ENCODE measurements around the gene GPC6. TPM values are rescaled to one million over a fixed set of nuclear protein-coding genes. Genes with fewer than 3 reads are reported as not detected.

GPC6 gene
- total RNA-seq, 1 donor from 2014 or later, result 8.4 TPM

DNA sequence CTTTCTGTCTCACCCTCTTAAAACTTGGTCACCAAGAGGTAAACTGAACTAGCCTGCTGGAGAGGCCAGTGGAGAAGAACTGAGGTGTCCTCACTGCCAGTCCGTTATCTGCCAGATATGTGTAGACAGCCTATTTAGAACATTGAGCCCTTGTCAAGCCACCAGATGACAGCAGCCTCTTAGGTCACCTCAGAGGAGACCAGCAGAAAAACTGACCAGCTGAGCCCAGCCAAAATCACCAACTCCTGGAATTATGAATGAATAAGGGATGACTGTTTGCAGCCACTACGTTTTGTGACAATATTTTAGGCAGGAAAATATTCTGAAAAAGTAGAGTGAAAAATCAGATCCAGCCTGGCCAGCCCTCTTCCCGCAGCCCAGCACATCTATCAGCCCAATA is 739.0 kb downstream of the GPC6 start:
- Histone ChIP-seq H3K36me3 (no peaks in the 10 kb centered on the region), H3K27ac (no peak overlapping the region), H3K4me3 (no peak overlapping the region), H3K4me1 (no peaks in the 10 kb centered on the region), H3K9me3 (no peaks in the 10 kb centered on the region), H3K27me3 (no peaks in the 10 kb centered on the region)
- DNase-seq, result no peak
- intact Hi-C loops (cut with DNase I), result no loop called here
- no peak for ATAC-seq
- TF ChIP-seq CTCF (IDR thresholded peaks at IDR 0.05), result no peak

DNA sequence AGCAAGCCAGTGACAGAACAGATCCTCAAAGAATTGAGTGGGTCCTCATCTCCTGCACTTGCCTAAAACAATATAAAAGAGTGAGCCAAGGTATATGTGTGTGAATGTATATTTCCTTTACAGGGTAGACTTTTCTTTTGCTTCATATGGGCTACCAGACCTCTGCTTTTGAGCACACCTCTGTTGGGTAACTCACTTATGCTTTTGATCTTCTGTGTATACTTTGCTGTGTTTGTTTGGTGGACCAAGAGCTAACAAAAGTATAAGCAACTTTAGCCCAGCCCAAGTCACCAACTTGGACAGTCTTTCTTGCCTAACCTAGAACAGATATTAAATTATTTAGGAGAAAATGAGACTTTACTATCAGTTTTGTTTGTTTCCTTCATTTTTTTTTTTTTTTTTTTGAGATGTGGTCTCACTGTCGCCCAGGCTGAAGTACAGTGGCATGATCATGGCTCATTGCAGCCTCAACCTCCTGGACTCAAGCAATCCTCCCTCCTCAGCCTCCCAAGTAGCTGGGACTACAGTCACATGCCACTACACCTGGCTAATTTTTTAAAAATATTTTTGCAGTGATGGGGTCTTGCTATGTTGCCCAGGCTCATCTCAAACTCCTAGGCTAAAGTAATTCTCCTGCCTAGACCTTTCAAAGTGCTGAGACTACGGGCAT is 739.8 kb downstream of the GPC6 start:
- no peak for DNase-seq
- Histone ChIP-seq H3K4me3 (no peak overlapping the region), H3K36me3 (no peaks in the 10 kb centered on the region), H3K27me3 (no peaks in the 10 kb centered on the region), H3K9me3 (no peaks in the 10 kb centered on the region), H3K4me1 (no peaks in the 10 kb centered on the region), H3K27ac (no peak overlapping the region)
- intact Hi-C loops (cut with DNase I), result no loop called here
- no peak for ATAC-seq
- TF ChIP-seq CTCF (IDR thresholded peaks at IDR 0.05), result no peak

DNA sequence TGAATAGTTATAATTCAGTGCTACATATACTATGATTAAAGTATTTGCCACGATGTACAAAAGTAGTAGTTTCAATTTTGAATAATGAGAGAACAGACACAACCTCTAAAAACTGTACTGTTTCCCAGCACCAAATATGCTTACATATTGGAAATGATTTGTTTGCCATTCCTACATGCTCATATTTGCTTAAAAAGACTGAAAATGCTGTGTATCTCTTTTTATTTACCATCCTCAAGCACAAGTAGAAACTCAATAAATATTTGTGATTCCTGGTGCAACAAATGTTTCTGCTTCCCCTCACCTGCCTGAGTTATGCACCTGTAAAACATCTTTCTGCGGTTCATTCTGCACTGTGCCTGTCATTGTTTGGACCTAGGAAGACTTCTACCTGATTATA is 740.7 kb downstream of the GPC6 start:
- Histone ChIP-seq H3K9me3 (no peaks in the 10 kb centered on the region), H3K27me3 (no peaks in the 10 kb centered on the region), H3K4me3 (no peak overlapping the region), H3K4me1 (no peaks in the 10 kb centered on the region), H3K27ac (no peak overlapping the region), H3K36me3 (no peaks in the 10 kb centered on the region)
- DNase-seq, result no peak
- no peak for TF ChIP-seq CTCF (IDR thresholded peaks at IDR 0.05)
- no peak for ATAC-seq
- intact Hi-C loops (cut with DNase I), result no loop called here

DNA sequence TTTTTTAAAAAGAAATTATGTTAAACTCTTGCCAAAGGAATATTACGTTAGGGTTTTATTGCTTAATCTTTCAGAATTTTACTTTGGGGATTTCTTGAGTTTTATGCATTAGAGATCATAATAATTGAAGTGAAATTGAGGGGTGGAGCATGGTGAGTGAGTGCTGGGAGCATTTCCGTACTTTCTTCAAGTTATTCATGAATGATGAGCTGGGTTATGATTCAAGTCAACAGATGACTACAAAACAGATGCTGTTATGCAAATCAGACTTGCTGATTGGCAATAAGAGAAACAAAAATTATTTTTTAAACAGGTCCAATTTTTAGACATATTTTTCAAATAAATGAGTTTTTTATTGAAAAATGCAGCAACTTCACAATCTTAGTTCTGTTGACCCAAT is 748.6 kb downstream of the GPC6 start:
- no peaks in the 10 kb centered on the region for H3K27me3 ChIP-seq
- ATAC-seq, result no peak
- H3K9me3 ChIP-seq, result no peaks in the 10 kb centered on the region
- DNase-seq, result no peak
- no peak overlapping the region for H3K27ac ChIP-seq
- no peaks in the 10 kb centered on the region for H3K4me1 ChIP-seq
- TF ChIP-seq CTCF (IDR thresholded peaks at IDR 0.05), result no peak
- no peak overlapping the region for H3K4me3 ChIP-seq
- intact Hi-C loops (cut with DNase I), result no loop called here
- H3K36me3 ChIP-seq, result no peaks in the 10 kb centered on the region

DNA sequence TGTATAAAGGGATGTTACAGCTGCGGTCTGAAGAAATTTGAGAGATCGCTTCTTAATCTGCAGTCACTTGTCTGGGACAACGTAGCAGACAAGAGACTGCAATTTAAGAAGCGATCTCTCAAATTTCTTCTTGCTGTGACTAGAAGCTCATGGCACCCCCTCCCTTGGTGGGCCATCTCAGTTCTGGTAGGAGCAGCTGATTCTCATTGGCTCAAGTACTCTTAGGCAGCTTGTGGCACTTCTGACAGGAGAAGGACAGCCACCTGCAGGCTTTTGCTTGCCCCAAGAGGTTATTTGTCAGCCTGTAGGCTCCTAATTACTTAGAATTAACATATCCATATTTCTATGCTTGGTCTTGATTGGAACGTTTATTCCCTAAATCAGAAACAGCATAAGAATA is 749.9 kb downstream of the GPC6 start:
- H3K36me3 ChIP-seq, result no peaks in the 10 kb centered on the region
- intact Hi-C loops (cut with DNase I), result no loop called here
- ATAC-seq, result no peak

More for the DNA sequence above, 749.9 kb downstream of the GPC6 start:
- H3K27me3 ChIP-seq, result no peaks in the 10 kb centered on the region
- DNase-seq, result no peak
- no peaks in the 10 kb centered on the region for H3K4me1 ChIP-seq
- H3K4me3 ChIP-seq, result no peak overlapping the region
- no peak overlapping the region for H3K27ac ChIP-seq
- no peak for TF ChIP-seq CTCF (IDR thresholded peaks at IDR 0.05)
- H3K9me3 ChIP-seq, result no peaks in the 10 kb centered on the region

All from upper lobe of right lung (tissue), 1 donor.